Right cardiac atrium (tissue), 5 donors: ENCODE data around the gene WASHC2A. TPM values are rescaled to one million over a fixed set of nuclear protein-coding genes. Genes with fewer than 3 reads are reported as not detected.
"Not testable (repeated sequence)": the region's sequence is repeated elsewhere in the genome, so short reads cannot be mapped to it uniquely, and the experiment has no call there.

Source experiments
- ATAC-seq, 2 donors: fragments of 200-7000 bp; cut with Tn5 transposase; one replicate each; pipeline versions ENCODE4 v1.8.0 to v1.9.1; 2020; ENCODE audit warnings: moderate library complexity in 2 of 2, mild to moderate bottlenecking in 1 of 2
- DNase-seq, 3 donors: peaks; one replicate each; pipeline ENCODE4 v3.0.0-alpha.2; 2020
- H3K27ac ChIP-seq: one replicate; pipeline ENCODE4 v1.5.1; 2013; ENCODE audit warnings: mild to moderate bottlenecking, low read length, control low read depth, moderate library complexity
- H3K27me3 ChIP-seq: one replicate; pipeline ENCODE4 v1.6.1; 2013; ENCODE audit not compliant: control insufficient read depth, insufficient read depth
- H3K4me1 ChIP-seq: one replicate; pipeline ENCODE4 v1.6.1; 2013; ENCODE audit warnings: low read length; ENCODE audit not compliant: control insufficient read depth, insufficient read depth
- H3K4me3 ChIP-seq: one replicate; pipeline ENCODE4 v1.5.1; 2013; ENCODE audit warnings: low read length, control low read depth
- H3K9me3 ChIP-seq: one replicate; pipeline ENCODE4 v1.6.1; 2013; ENCODE audit warnings: low read length; ENCODE audit not compliant: control insufficient read depth
- WGBS: extraction: QIAGEN DNeasy Blood & Tissue Kit; methylation state at CpG from one replicate; pipeline ENCODE4 v1.1.7; 2013; 5-methylcytosine and 5-hydroxymethylcytosine counted together
- intact Hi-C, 4 donors: fragments of 100-400 bp; cut with DNase I; formaldehyde crosslinking; loops; one replicate each; pipeline versions ENCODE4 v1.11.0 to v1.14.0; 2022 to 2023
- polyA plus RNA-seq: library from polyadenylated mRNA; stranded (reverse); fragments of 200-250 nt; gene quantifications from one replicate; pipeline ENCODE4 v1.2.3, GENCODE V29; 2013
- total RNA-seq, 4 donors: library from RNA; stranded (reverse); fragmentation: NEBNext Ultra II Directional; extraction: Animal tissue kit (Norgen Biotek cat#: 25700); gene quantifications; one replicate each; pipeline ENCODE4 v1.2.1, GENCODE V29; 2021
- donor health status: healthy with polysubstance abuse.
- donor health status: DM: no; HTN: yes; CAD: no.
- donor health status: DM: no; HTN: no; CAD: no.
- donor health status: DM: no; HTN: yes; CAD: no; lungs with severe emphysema.
- donor health status: DM: yes; HTN: yes; CAD: no.

Gene WASHC2A
- total and polyA plus RNA-seq, 5 donors: 32.8 to 242 (median 102) TPM

DNA sequence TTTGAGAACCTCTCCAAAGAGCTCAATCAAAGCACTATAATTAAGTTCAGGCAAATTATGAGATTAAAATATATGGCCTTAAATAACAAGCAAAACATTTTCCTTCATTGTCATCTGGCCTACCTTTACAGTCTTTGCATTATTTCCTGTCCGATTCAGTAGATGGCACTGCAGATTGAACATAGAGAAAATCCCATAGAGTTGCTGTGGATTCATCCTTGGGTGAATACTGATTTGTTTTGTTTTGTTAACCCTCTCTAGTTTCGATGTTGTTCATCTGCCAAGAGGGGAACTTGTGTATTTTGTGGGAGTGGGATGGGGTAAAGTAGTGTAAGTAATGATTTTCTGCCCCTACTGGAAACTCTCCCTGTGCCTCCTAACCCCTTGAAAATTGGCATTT, 97.3 kb downstream of the WASHC2A start:
- DNase-seq, H3K27me3 ChIP-seq, H3K27ac ChIP-seq, H3K9me3 ChIP-seq, intact Hi-C loops, H3K4me1 ChIP-seq, ATAC-seq, H3K4me3 ChIP-seq: not testable (repeated sequence)
- 48% methylated on average over 2 of the region's 2 CpGs for WGBS

- H3K4me1 ChIP-seq, H3K27ac ChIP-seq, H3K4me3 ChIP-seq, H3K9me3 ChIP-seq, ATAC-seq, DNase-seq, H3K27me3 ChIP-seq, intact Hi-C loops: not testable (repeated sequence)
- WGBS: 96% methylated on average over 3 of the region's 3 CpGs
Measured at GRCh38 chr10:50167833-50168232, 100.1 kb downstream of the WASHC2A start.

DNA sequence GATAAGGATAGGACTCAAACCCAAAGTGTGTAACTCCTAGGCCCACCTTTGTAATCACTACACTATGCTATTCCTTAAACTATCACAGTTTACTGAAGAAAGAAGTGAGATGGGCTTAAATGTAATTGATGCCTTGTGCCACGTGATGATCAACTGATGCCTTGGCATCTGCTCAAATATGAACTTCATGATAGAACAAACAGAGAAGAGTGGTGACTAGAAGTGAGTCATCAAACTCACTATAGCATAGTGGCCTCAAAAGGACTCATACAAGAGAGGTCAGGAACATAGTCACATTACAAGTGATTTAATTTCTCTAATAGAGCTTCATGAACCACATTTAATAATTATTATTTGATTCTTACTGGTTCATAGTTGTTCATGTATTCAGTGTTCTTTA, 101.8 kb downstream of the WASHC2A start:
- H3K27me3 ChIP-seq, ATAC-seq, H3K4me1 ChIP-seq, H3K4me3 ChIP-seq, DNase-seq, intact Hi-C loops, H3K9me3 ChIP-seq, H3K27ac ChIP-seq: not testable (repeated sequence)
- WGBS: 62% methylated on average over 1 of the region's 1 CpG

- ATAC-seq, intact Hi-C loops, H3K27ac ChIP-seq, H3K4me1 ChIP-seq, H3K4me3 ChIP-seq, H3K27me3 ChIP-seq, DNase-seq, H3K9me3 ChIP-seq: not testable (repeated sequence)
- 52% methylated on average over 3 of the region's 3 CpGs for WGBS
Measured at GRCh38 chr10:50174788-50175525, 107.2 kb downstream of the WASHC2A start.

Other genes with a start within 250 kb of the WASHC2A start
- 10 to 100 TPM; 22.9 to 26.2 (median 25.5) TPM for gene PARG, start 125.9 kb upstream of the WASHC2A start, total RNA-seq
- 6.7 TPM for gene PARG, start 125.9 kb upstream of the WASHC2A start, polyA plus RNA-seq
- 10 to 100 TPM; 13.7 to 17.9 (median 16.3) TPM for gene TIMM23B, start 125.9 kb upstream of the WASHC2A start, total RNA-seq
- gene TIMM23B, start 125.9 kb upstream of the WASHC2A start, polyA plus RNA-seq: 19.2 TPM
- 1 to 10 TPM; 4.2 to 9.5 (median 4.7) TPM for gene AGAP6, start 79.5 kb upstream of the WASHC2A start, total RNA-seq
- 5.1 TPM for gene AGAP6, start 79.5 kb upstream of the WASHC2A start, polyA plus RNA-seq
- 1 to 10 TPM; 1.4 to 4.5 (median 2.8) TPM for gene ASAH2, start 183.6 kb downstream of the WASHC2A start, total RNA-seq
- 0.43 TPM for gene ASAH2, start 183.6 kb downstream of the WASHC2A start, polyA plus RNA-seq